Prostate gland (tissue), 2 donors: ENCODE data around the gene VPS45. TPM values are rescaled to one million over a fixed set of nuclear protein-coding genes. Genes with fewer than 3 reads are reported as not detected.
A peak's percentile ranks its signal among the peaks of the same experiment; 100 is the strongest.

Experiments
- DNase-seq: peaks from one replicate; pipeline ENCODE4 v3.0.0-alpha.2; 2019; ENCODE audit warnings: low spot score
- H3K27ac ChIP-seq, 2 donors: fragments of 200-600 bp; sonication (generic); 2 replicates each; pipeline ENCODE4 v1.5.1; 2017 to 2019
- H3K27me3 ChIP-seq: fragments of 200-600 bp; sonication (generic); replicated peaks from 2 replicates; pipeline ENCODE4 v1.5.1; 2019; ENCODE audit not compliant: insufficient read depth
- H3K36me3 ChIP-seq, 2 donors: fragments of 200-600 bp; sonication (generic); 1 replicate in 1 of 2; 2 replicates in 1 of 2; pipeline versions ENCODE4 v1.5.1 to v1.8.1; 2017 to 2019
- H3K4me1 ChIP-seq: fragments of 200-600 bp; sonication (generic); replicated peaks from 2 replicates; pipeline ENCODE4 v1.5.1; 2019
- H3K4me3 ChIP-seq, 2 donors: fragments of 200-600 bp; sonication (generic); 2 replicates each; pipeline ENCODE4 v1.5.1; 2017 to 2019
- H3K9me3 ChIP-seq: fragments of 200-600 bp; sonication (generic); 2 replicates; pipeline ENCODE4 v1.5.1; 2017
- POLR2A ChIP-seq: fragments of 450-650 bp; IDR thresholded peaks from one replicate; pipeline ENCODE4 v1.6.1; 2016; ENCODE audit warnings: antibody characterized with exemption, mild to moderate bottlenecking
- POLR2AphosphoS5 ChIP-seq: sonication (generic); formaldehyde crosslinking; IDR thresholded peaks from one replicate; pipeline ENCODE4 v1.6.1; 2017; ENCODE audit warnings: antibody characterized with exemption
- WGBS: methylation state at CpG from one replicate; pipeline ENCODE4 v1.1.5; 2018; 5-methylcytosine and 5-hydroxymethylcytosine counted together
- intact Hi-C: fragments of 100-400 bp; cut with DNase I; formaldehyde crosslinking; loops from one replicate; pipeline ENCODE4 v1.14.2; 2022
- total RNA-seq, 2 donors: library from RNA; depleted of rRNA; stranded (reverse); fragments of >200 nt; gene quantifications; one replicate each; pipeline ENCODE4 v1.1.0, GENCODE V29; 2016
- TF ChIP-seq, protein P1 (sequence below), 4 experiments: fragments of 200-600 bp in 2 of 4; fragments of 450-650 bp in 2 of 4; sonication (generic) in 2 of 4; IDR thresholded peaks; 1 replicate in 3 of 4; 2 replicates in 1 of 4; pipeline ENCODE4 v1.5.1; 2016 to 2019; ENCODE audit warnings: antibody characterized with exemption in 4 of 4, mild to moderate bottlenecking in 2 of 4, moderate library complexity in 2 of 4

The VPS45 gene
- total RNA-seq, 2 donors from 2014 or later: 29.6 to 33.3 TPM

- Histone ChIP-seq H3K4me1 (no peaks in the 10 kb centered on the region), H3K4me3 (peak overlapping the region; percentile 50 to 55), H3K27ac (peak overlapping the region; percentile 90 to 91), H3K27me3 (no peaks in the 10 kb centered on the region), H3K36me3 (no peaks in the 10 kb centered on the region), H3K9me3 (no peaks in the 10 kb centered on the region)
- 8% methylated on average over 2 of the region's 2 CpGs for WGBS
- DNase-seq: no peak
- TF ChIP-seq, protein P1, sequence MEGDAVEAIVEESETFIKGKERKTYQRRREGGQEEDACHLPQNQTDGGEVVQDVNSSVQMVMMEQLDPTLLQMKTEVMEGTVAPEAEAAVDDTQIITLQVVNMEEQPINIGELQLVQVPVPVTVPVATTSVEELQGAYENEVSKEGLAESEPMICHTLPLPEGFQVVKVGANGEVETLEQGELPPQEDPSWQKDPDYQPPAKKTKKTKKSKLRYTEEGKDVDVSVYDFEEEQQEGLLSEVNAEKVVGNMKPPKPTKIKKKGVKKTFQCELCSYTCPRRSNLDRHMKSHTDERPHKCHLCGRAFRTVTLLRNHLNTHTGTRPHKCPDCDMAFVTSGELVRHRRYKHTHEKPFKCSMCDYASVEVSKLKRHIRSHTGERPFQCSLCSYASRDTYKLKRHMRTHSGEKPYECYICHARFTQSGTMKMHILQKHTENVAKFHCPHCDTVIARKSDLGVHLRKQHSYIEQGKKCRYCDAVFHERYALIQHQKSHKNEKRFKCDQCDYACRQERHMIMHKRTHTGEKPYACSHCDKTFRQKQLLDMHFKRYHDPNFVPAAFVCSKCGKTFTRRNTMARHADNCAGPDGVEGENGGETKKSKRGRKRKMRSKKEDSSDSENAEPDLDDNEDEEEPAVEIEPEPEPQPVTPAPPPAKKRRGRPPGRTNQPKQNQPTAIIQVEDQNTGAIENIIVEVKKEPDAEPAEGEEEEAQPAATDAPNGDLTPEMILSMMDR (IDR thresholded peaks at IDR 0.05): no peak
- TF ChIP-seq POLR2A (no peak), POLR2AphosphoS5 (no peak)
- intact Hi-C loops: loop anchor here (5.0 kb wide), 2 partner anchors 61 to 79 kb away; partner anchors contain the start of gene PLEKHO1
These were observed 496 bp downstream of the VPS45 start for GRCh38 chr1:150068109-150068435.

DNA sequence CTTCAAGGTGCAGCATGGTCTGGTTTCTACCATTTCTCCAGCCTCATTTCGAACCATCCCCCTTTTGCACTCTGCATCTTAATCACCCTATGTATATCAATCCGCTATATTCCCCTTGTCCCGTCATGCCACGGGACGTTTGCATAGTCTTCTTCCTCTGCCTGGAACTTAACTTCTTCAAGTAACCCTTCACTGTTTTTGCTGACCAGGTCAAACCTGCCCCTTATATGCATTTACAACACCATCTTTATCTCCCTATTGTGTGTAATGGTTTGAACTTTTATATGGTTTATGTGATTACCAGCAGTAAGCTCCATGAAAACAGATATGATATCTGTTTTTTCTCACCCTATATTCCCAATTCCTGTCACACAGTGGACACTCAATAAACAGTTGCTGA, 2.3 kb downstream of the VPS45 start:
- H3K9me3 ChIP-seq: no peaks in the 10 kb centered on the region
- intact Hi-C loops: loop anchor here (5.0 kb wide), 2 partner anchors 63 to 77 kb away; partner anchors contain the start of gene PLEKHO1
- no peaks in the 10 kb centered on the region for H3K36me3 ChIP-seq
- no peak overlapping the region for H3K27ac ChIP-seq
- TF ChIP-seq POLR2AphosphoS5: no peak
- TF ChIP-seq POLR2A: no peak
- TF ChIP-seq, protein P1 (IDR thresholded peaks at IDR 0.05): no peak
- DNase-seq: no peak
- no peaks in the 10 kb centered on the region for H3K4me1 ChIP-seq
- H3K27me3 ChIP-seq: no peaks in the 10 kb centered on the region
- no peak overlapping the region for H3K4me3 ChIP-seq
- 90% methylated on average over 5 of the region's 5 CpGs for WGBS

DNA sequence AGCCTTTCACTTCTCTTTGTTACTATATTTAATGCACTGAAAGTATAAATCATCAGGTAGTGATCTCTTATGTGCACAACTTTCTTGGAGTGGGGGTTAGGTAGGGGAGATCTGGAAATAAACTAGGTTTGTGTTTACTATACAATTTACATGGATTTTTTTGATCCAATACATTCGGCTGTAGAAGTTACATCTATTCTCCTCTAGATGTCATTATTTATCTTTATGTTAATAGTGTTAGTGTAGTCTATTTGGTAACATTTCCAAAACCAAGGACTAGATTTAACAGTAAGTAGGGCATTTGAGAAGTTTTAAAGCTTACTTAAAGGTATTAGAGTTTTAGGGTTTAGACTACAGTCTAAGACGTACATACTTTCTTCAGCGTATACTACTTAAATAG, 5.4 kb downstream of the VPS45 start:
- no peak for DNase-seq
- no peak overlapping the region for H3K4me3 ChIP-seq
- intact Hi-C loops: loop anchor here (1.0 kb wide), 1 partner anchor 96 kb away; no protein-coding TSS in a partner anchor
- H3K36me3 ChIP-seq: no peaks in the 10 kb centered on the region
- H3K9me3 ChIP-seq: no peaks in the 10 kb centered on the region
- WGBS: 58% methylated on average over 3 of the region's 3 CpGs
- no peaks in the 10 kb centered on the region for H3K4me1 ChIP-seq
- no peak for TF ChIP-seq POLR2A
- TF ChIP-seq, protein P1 (IDR thresholded peaks at IDR 0.05): peak in 2 of 4 experiments; percentile 34 to 49
- no peaks in the 10 kb centered on the region for H3K27me3 ChIP-seq
- no peak overlapping the region for H3K27ac ChIP-seq

- H3K4me1 ChIP-seq: no peaks in the 10 kb centered on the region
- intact Hi-C loops: loop anchor here (1.0 kb wide), 1 partner anchor 96 kb away; no protein-coding TSS in a partner anchor
These were observed 5.9 kb downstream of the VPS45 start for GRCh38 chr1:150073516-150073915.

GRCh38 chr1:150076066-150076465, 8.5 kb downstream of the VPS45 start:
- Histone ChIP-seq H3K36me3 (no peaks in the 10 kb centered on the region), H3K27ac (no peak overlapping the region)
- intact Hi-C loops: no loop called here

More at GRCh38 chr1:150073516-150073915, 5.9 kb downstream of the VPS45 start:
- no peak overlapping the region for H3K4me3 ChIP-seq
- H3K36me3 ChIP-seq: no peaks in the 10 kb centered on the region
- H3K9me3 ChIP-seq: no peaks in the 10 kb centered on the region
- no peaks in the 10 kb centered on the region for H3K27me3 ChIP-seq
- 92% methylated on average over 2 of the region's 2 CpGs for WGBS
- no peak for DNase-seq
- no peak overlapping the region for H3K27ac ChIP-seq
- TF ChIP-seq, protein P1 (IDR thresholded peaks at IDR 0.05): no peak
- TF ChIP-seq POLR2AphosphoS5: no peak
- TF ChIP-seq POLR2A: no peak

More at GRCh38 chr1:150076066-150076465, 8.5 kb downstream of the VPS45 start:
- DNase-seq: no peak
- no peaks in the 10 kb centered on the region for H3K9me3 ChIP-seq
- H3K27me3 ChIP-seq: no peaks in the 10 kb centered on the region
- TF ChIP-seq POLR2AphosphoS5: no peak
- TF ChIP-seq, protein P1 (IDR thresholded peaks at IDR 0.05): no peak
- TF ChIP-seq POLR2A: no peak
- H3K4me3 ChIP-seq: no peak overlapping the region
- H3K4me1 ChIP-seq: no peaks in the 10 kb centered on the region
- 87% methylated on average over 2 of the region's 2 CpGs for WGBS
